ENCODE measurements around the gene CAMSAP1. TPM values are rescaled to one million over a fixed set of nuclear protein-coding genes. Genes with fewer than 3 reads are reported as not detected.

The CAMSAP1 gene
- total and polyA plus RNA-seq, 9 of the 15 experiments (the other 6 are each of a cell fraction or from before 2014, with no cell fraction given): 1.5 to 28.8 (median 14.3) TPM

- no peak for TF ChIP-seq MYBL2 (IDR thresholded peaks at IDR 0.05; ENCODE audit: low read depth)
- TF ChIP-seq MYBL2 (CRISPR knock-in tag; IDR thresholded peaks at IDR 0.05; ENCODE audit: borderline replicate concordance): no peak
- no peak for TF ChIP-seq ZNF212 (CRISPR knock-in tag; IDR thresholded peaks at IDR 0.05)
- TF ChIP-seq NCOA1 (IDR thresholded peaks at IDR 0.05; ENCODE audit: low read depth): no peak
- peak in 1 of 2 experiments; percentile 62; a peak in 1 of 4 replicates for TF ChIP-seq SIN3A (IDR thresholded peaks at IDR 0.05; ENCODE audit: borderline replicate concordance in 2 of 2, control insufficient read depth in 1 of 2, low read depth in 2 of 2, low read length in 2 of 2)
- no peak for TF ChIP-seq FOXJ2 (tag; IDR thresholded peaks at IDR 0.05)
- TF ChIP-seq ZSCAN29 (IDR thresholded peaks at IDR 0.05): no peak
- no peak for TF ChIP-seq EHMT2 (IDR thresholded peaks at IDR 0.05)
- no peak for TF ChIP-seq FOXM1 (IDR thresholded peaks at IDR 0.05; ENCODE audit: low read depth)
- TF ChIP-seq FOXM1 (CRISPR knock-in tag; IDR thresholded peaks at IDR 0.05; ENCODE audit: low read depth): no peak; the same call in 1 of the 2 replicates
- TF ChIP-seq ZBTB12 (CRISPR knock-in tag; IDR thresholded peaks at IDR 0.05): no peak
- TF ChIP-seq PPARD (CRISPR knock-in tag; IDR thresholded peaks at IDR 0.05): no peak
- TF ChIP-seq ZNF12 (CRISPR knock-in tag; IDR thresholded peaks at IDR 0.05): no peak
- no peak for TF ChIP-seq ZNF224 (CRISPR knock-in tag; IDR thresholded peaks at IDR 0.05)
- TF ChIP-seq ZKSCAN1 (IDR thresholded peaks at IDR 0.05; ENCODE audit: low read depth, low read length): no peak
- no peak for TF ChIP-seq HMG20A (CRISPR knock-in tag; conservative IDR thresholded peaks at IDR 0.05)
- TF ChIP-seq BACH1 (tag; IDR thresholded peaks at IDR 0.05): no peak
- no peak for TF ChIP-seq FOXK1 (CRISPR knock-in tag; IDR thresholded peaks at IDR 0.05; ENCODE audit: borderline replicate concordance)
- TF ChIP-seq, protein P1, sequence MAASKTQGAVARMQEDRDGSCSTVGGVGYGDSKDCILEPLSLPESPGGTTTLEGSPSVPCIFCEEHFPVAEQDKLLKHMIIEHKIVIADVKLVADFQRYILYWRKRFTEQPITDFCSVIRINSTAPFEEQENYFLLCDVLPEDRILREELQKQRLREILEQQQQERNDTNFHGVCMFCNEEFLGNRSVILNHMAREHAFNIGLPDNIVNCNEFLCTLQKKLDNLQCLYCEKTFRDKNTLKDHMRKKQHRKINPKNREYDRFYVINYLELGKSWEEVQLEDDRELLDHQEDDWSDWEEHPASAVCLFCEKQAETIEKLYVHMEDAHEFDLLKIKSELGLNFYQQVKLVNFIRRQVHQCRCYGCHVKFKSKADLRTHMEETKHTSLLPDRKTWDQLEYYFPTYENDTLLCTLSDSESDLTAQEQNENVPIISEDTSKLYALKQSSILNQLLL (CRISPR knock-in tag; IDR thresholded peaks at IDR 0.05; ENCODE audit: borderline replicate concordance): no peak
- TF ChIP-seq MBD2 (IDR thresholded peaks at IDR 0.05; ENCODE audit: borderline replicate concordance, low read depth): peak; percentile 26; the same call in 1 of the 2 replicates
- TF ChIP-seq, protein P2, sequence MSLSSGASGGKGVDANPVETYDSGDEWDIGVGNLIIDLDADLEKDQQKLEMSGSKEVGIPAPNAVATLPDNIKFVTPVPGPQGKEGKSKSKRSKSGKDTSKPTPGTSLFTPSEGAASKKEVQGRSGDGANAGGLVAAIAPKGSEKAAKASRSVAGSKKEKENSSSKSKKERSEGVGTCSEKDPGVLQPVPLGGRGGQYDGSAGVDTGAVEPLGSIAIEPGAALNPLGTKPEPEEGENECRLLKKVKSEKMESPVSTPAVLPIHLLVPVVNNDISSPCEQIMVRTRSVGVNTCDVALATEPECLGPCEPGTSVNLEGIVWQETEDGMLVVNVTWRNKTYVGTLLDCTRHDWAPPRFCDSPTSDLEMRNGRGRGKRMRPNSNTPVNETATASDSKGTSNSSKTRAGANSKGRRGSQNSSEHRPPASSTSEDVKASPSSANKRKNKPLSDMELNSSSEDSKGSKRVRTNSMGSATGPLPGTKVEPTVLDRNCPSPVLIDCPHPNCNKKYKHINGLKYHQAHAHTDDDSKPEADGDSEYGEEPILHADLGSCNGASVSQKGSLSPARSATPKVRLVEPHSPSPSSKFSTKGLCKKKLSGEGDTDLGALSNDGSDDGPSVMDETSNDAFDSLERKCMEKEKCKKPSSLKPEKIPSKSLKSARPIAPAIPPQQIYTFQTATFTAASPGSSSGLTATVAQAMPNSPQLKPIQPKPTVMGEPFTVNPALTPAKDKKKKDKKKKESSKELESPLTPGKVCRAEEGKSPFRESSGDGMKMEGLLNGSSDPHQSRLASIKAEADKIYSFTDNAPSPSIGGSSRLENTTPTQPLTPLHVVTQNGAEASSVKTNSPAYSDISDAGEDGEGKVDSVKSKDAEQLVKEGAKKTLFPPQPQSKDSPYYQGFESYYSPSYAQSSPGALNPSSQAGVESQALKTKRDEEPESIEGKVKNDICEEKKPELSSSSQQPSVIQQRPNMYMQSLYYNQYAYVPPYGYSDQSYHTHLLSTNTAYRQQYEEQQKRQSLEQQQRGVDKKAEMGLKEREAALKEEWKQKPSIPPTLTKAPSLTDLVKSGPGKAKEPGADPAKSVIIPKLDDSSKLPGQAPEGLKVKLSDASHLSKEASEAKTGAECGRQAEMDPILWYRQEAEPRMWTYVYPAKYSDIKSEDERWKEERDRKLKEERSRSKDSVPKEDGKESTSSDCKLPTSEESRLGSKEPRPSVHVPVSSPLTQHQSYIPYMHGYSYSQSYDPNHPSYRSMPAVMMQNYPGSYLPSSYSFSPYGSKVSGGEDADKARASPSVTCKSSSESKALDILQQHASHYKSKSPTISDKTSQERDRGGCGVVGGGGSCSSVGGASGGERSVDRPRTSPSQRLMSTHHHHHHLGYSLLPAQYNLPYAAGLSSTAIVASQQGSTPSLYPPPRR (CRISPR knock-in tag; IDR thresholded peaks at IDR 0.05; ENCODE audit: borderline replicate concordance): no peak
Measured at GRCh38 chr9:135907431-135908092, at the start of gene CAMSAP1 (continued).
